ENCODE results near the gene RPL37A.

The RPL37A gene

GRCh38 chr2:216498379-216499352 is at the start of gene RPL37A:
Gene RPL37A (plus strand): TSS chr2:216498844. CDS start chr2:216498875, 31 bp downstream.
- peak; percentile 89 to 91 for DNase-seq

GRCh38 chr2:216450346-216450745 is 48.3 kb upstream of the RPL37A start:
- no peak for DNase-seq

GRCh38 chr2:216450784-216451183 is 47.9 kb upstream of the RPL37A start:
- DNase-seq, result no peak

- no peak for DNase-seq
Measured at GRCh38 chr2:216453955-216454614, 44.6 kb upstream of the RPL37A start.

GRCh38 chr2:216463148-216463547 is 35.5 kb upstream of the RPL37A start:
- DNase-seq, result no peak

- no peak for DNase-seq
Measured at GRCh38 chr2:216464104-216464720, 34.4 kb upstream of the RPL37A start.

- no peak for DNase-seq
Measured at GRCh38 chr2:216465579-216466195, 33.0 kb upstream of the RPL37A start.

- DNase-seq, result no peak
Measured at GRCh38 chr2:216467845-216468244, 30.8 kb upstream of the RPL37A start.

- no peak for DNase-seq
Measured at GRCh38 chr2:216469661-216470060, 29.0 kb upstream of the RPL37A start.

- DNase-seq, result no peak
Measured at GRCh38 chr2:216473187-216473586, 25.5 kb upstream of the RPL37A start.

GRCh38 chr2:216474925-216475670 is 23.5 kb upstream of the RPL37A start:
- DNase-seq, result peak in 1 of 2 donors; percentile 29

- no peak for DNase-seq
Measured at GRCh38 chr2:216475767-216476166, 22.9 kb upstream of the RPL37A start.

GRCh38 chr2:216477283-216478035 is 21.2 kb upstream of the RPL37A start:
- no peak for DNase-seq

- no peak for DNase-seq
Measured at GRCh38 chr2:216478151-216478550, 20.5 kb upstream of the RPL37A start.

- DNase-seq, result no peak
Measured at GRCh38 chr2:216478791-216479190, 19.9 kb upstream of the RPL37A start.

- DNase-seq, result no peak
Measured at GRCh38 chr2:216480221-216480620, 18.4 kb upstream of the RPL37A start.

- DNase-seq, result no peak
Measured at GRCh38 chr2:216482640-216483039, 16.0 kb upstream of the RPL37A start.

- DNase-seq, result no peak
Measured at GRCh38 chr2:216485237-216485636, 13.4 kb upstream of the RPL37A start.

- DNase-seq, result no peak
Measured at GRCh38 chr2:216485745-216486144, 12.9 kb upstream of the RPL37A start.

GRCh38 chr2:216486271-216486670 is 12.4 kb upstream of the RPL37A start:
- DNase-seq, result no peak

- no peak for DNase-seq
Measured at GRCh38 chr2:216486708-216487107, 11.9 kb upstream of the RPL37A start.

GRCh38 chr2:216490061-216490460 is 8.6 kb upstream of the RPL37A start:
- no peak for DNase-seq

All from stimulated activated CD4-positive, alpha-beta T cell treated with anti-CD3 and anti-CD28 coated beads, Interleukin-2, amount 100 ng/mL, for 24 hours (primary cell).